Stomach (tissue), 4 donors: ENCODE results near the gene POLR2J2.
"Not testable (repeated sequence)": the region's sequence is repeated elsewhere in the genome, so short reads cannot be mapped to it uniquely, and the experiment has no call there.

Experiments used
- CTCF ChIP-seq, 7 experiments: fragments of 450-650 bp in 4 of 7; fragments of 200-600 bp in 3 of 7; sonication (generic) in 3 of 7; IDR thresholded peaks; one replicate each; pipeline ENCODE4 v1.5.1; 2016 to 2019; ENCODE audit warnings: antibody characterized with exemption in 7 of 7, control low read depth in 2 of 7, mild to moderate bottlenecking in 1 of 7
- EP300 ChIP-seq: sonication (generic); formaldehyde crosslinking; IDR thresholded peaks from one replicate; pipeline ENCODE4 v1.6.1; 2017; ENCODE audit warnings: antibody characterized with exemption
- POLR2A ChIP-seq, 4 donors: fragments of 450-650 bp; IDR thresholded peaks; one replicate each; pipeline ENCODE4 v1.6.1; 2016; ENCODE audit warnings: antibody characterized with exemption in 4 of 4, control low read depth in 2 of 4, mild to moderate bottlenecking in 1 of 4, moderate library complexity in 1 of 4
- POLR2AphosphoS5 ChIP-seq, 3 donors: sonication (generic); formaldehyde crosslinking; IDR thresholded peaks; one replicate each; pipeline ENCODE4 v1.6.1; 2016; ENCODE audit warnings: antibody characterized with exemption in 3 of 3

DNA sequence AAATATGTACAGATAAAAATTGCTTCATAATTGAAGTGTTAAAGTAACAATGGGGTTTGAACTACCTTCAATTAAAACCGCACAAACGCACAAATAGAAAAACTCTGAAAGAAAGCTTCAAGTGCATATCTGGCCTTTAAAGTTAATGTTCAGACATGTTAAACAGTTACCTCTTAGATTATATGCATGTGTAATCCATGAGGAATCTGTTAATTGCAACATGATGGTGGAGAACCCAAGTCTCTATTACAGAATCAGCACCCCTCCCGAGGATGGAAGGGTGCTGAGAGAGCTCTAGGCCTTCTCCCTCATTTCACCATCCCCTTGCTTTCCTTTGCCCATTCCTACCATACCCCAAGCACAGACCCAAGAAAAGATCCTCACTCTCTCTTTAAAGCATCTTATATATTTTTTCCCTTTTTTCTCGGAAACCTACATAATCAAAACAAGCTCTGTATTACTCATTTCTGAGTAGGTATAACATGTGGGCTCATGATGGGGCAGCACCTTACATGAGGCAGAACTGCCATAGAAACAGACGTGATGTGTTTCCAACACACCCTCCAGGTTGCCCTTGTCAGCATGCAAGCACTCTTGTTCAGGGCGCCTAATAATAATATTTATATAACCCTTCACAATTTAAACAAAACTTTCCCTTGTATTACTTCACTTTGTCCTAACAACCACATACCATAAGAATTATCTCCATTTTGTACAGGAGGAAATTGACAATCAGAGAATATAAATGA, 43.5 kb upstream of the POLR2J2 start:
- TF ChIP-seq CTCF (IDR thresholded peaks at IDR 0.05); POLR2A (IDR thresholded peaks at IDR 0.05); EP300; POLR2AphosphoS5 (IDR thresholded peaks at IDR 0.05): not testable (repeated sequence)
